Measurements from ENCODE around the gene HDAC3. TPM values are rescaled to one million over a fixed set of nuclear protein-coding genes. Genes with fewer than 3 reads are reported as not detected.

Gene HDAC3
- total and polyA plus RNA-seq, 11 donors: 24.5 to 39.0 (median 32.3) TPM

GRCh38 chr5:141681695-141682641 lies 45.3 kb upstream of the HDAC3 start, which contains the start of gene ARAP3:
Gene ARAP3, minus strand, starts transcription at chr5:141682230. Its CDS starts 1,744 bp downstream, at chr5:141680486.
- 3 to 6% (median 4%) methylated on average over 48 to 77 of the region's 77 CpGs for WGBS, 4 donors
- H3K27ac ChIP-seq: peak within 1 kb of the TSS; percentile 76 to 99 (median 92)
- peak within 1 kb of the TSS; percentile 34 to 79 (median 62) for H3K4me3 ChIP-seq
- intact Hi-C loops (cut with DNase I): no loop called here
- DNase-seq (peak; percentile 88 to 94 (median 94)), ATAC-seq (peak; percentile 77 to 92 (median 85))
- no peaks in the 10 kb centered on the region for H3K27me3 ChIP-seq
- peaks cover 0 to 55% (median 26%) of the 10 kb centered on the region in 12 donors for H3K4me1 ChIP-seq
- H3K36me3 ChIP-seq: peaks cover 0 to 26% (median 8%) of the 10 kb centered on the region in 9 donors
- TF ChIP-seq POLR2A (IDR thresholded peaks at IDR 0.05) (peak in 1 of 2 donors; percentile 17), CTCF (IDR thresholded peaks at IDR 0.05) (no peak)
- no peaks in the 10 kb centered on the region for H3K9me3 ChIP-seq

DNA sequence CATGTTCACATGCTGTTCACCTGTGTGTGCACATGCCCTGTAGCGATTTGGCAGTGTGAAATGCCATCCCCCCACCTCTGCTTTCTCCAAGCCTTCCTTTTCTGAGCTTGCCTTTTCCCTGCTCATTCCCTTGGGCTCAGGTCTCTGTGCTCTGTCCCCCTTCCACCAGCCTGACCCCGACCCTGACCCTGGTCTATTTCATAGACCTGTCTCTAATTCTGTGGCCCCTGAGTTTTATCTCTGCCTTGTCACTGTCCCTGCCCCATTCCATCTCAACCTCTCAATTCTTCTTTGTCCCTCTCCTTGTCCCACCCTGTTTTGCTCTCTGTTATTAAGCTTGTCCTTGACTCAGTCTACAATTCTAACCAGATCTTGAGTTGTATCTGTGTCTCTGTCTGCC lies 44.6 kb upstream of the HDAC3 start:
- ATAC-seq (no peak), DNase-seq (no peak)
- Histone ChIP-seq H3K27me3 (no peaks in the 10 kb centered on the region), H3K4me1 (peaks cover 0 to 52% (median 25%) of the 10 kb centered on the region in 12 donors), H3K4me3 (peak overlapping the region; percentile 34 to 79 (median 62)), H3K36me3 (peaks cover 0 to 32% (median 8%) of the 10 kb centered on the region in 9 donors), H3K9me3 (no peaks in the 10 kb centered on the region), H3K27ac (peak overlapping the region; percentile 76 to 99 (median 92))
- 35 to 57% (median 50%) methylated on average over 2 of the region's 2 CpGs for WGBS, 4 donors
- no peak for TF ChIP-seq CTCF (IDR thresholded peaks at IDR 0.05)
- TF ChIP-seq POLR2A (IDR thresholded peaks at IDR 0.05): no peak
- intact Hi-C loops (cut with DNase I): no loop called here

DNA sequence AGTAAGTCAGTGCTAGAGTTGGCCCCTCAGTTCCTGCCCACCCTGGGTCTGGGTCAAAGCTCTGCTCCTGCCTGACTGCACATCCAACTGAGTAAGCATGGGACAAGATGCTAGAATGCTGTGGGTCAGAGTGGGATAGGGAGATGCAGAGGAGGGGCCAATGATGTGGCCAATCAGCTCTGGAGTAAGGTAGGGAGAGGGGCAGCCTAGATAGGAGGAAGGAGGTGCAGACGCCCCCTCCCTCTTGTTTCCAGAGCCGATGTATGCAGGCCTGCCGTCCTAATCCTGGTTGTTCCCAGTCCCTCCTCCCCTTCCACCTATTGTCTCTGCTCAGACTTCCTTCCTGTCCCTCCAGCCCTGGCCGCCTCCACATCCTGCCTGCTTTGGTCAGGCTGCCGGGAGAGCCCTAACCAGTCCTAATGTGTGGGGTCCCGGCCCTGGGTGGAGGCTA lies 44.1 kb upstream of the HDAC3 start:
- intact Hi-C loops (cut with DNase I): no loop called here
- WGBS, 4 donors: 41 to 56% (median 52%) methylated on average over 6 of the region's 6 CpGs
- H3K27me3 ChIP-seq: no peaks in the 10 kb centered on the region
- H3K36me3 ChIP-seq: peaks cover 0 to 32% (median 8%) of the 10 kb centered on the region in 9 donors
- H3K9me3 ChIP-seq: no peaks in the 10 kb centered on the region
- H3K4me1 ChIP-seq: peaks cover 0 to 52% (median 25%) of the 10 kb centered on the region in 12 donors
- DNase-seq (peak; percentile 75 to 87 (median 83)), ATAC-seq (peak; percentile 49 to 84 (median 72))
- H3K27ac ChIP-seq: peak overlapping the region; percentile 76 to 99 (median 92)
- peak overlapping the region in 11 of 12 donors; percentile 49 to 79 (median 62) for H3K4me3 ChIP-seq
- TF ChIP-seq CTCF (IDR thresholded peaks at IDR 0.05) (no peak), POLR2A (IDR thresholded peaks at IDR 0.05) (peak in 1 of 2 donors; percentile 31)

DNA sequence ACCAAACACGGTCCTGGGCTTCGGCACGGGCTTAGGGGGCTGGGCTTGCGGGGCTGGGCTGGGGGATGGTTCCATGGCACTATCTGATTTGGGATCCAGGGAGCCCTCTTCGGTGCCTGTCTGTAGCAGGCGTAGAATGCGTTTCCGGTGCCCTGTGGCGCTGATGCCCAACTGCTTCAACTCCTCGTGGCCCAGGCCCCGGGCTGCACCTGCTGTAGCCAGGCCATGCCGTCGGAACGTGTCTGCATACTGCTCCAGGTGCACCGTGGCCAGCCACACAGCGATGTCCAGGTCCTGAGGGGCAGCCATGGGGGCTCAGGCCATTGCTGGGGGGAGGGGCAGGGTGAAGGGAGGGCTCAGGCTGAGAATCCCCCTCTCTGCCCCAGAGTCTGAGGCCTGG lies 43.5 kb upstream of the HDAC3 start:
- H3K36me3 ChIP-seq: peaks cover 0 to 32% (median 8%) of the 10 kb centered on the region in 9 donors
- H3K9me3 ChIP-seq: no peaks in the 10 kb centered on the region
- peak overlapping the region in 11 of 12 donors; percentile 79 to 99 (median 89) for H3K27ac ChIP-seq
- H3K4me3 ChIP-seq: peak overlapping the region in 11 of 12 donors; percentile 18 to 79 (median 60)
- DNase-seq (no peak), ATAC-seq (no peak)
- 68 to 78% (median 70%) methylated on average over 5 to 16 of the region's 16 CpGs for WGBS, 4 donors
- intact Hi-C loops (cut with DNase I): no loop called here
- H3K27me3 ChIP-seq: no peaks in the 10 kb centered on the region
- peaks cover 0 to 52% (median 25%) of the 10 kb centered on the region in 12 donors for H3K4me1 ChIP-seq
- TF ChIP-seq POLR2A (IDR thresholded peaks at IDR 0.05) (no peak), CTCF (IDR thresholded peaks at IDR 0.05) (no peak)

All from heart left ventricle (tissue), 16 donors.